HepG2 (cell line): ENCODE results near the gene TCF20. TPM values are rescaled to one million over a fixed set of nuclear protein-coding genes. Genes with fewer than 3 reads are reported as not detected.

ENCODE experiments used
- CREB1 ChIP-seq, 2 experiments: fragments of 450-650 bp in 1 of 2; IDR thresholded peaks; 2 replicates each; pipeline ENCODE4 v1.6.1; 2016 to 2017; ENCODE audit warnings: control low read depth in 1 of 2, mild to moderate bottlenecking in 1 of 2, missing compliant biosample characterization in 1 of 2, missing genetic modification characterization in 1 of 2
- CREM ChIP-seq, 2 experiments: sonication (generic) in 1 of 2; formaldehyde crosslinking in 1 of 2; IDR thresholded peaks; 2 replicates each; pipeline versions ENCODE4 v1.4.0 to v1.6.1; 2016 to 2020; ENCODE audit warnings: antibody characterized with exemption in 1 of 2, mild to moderate bottlenecking in 1 of 2, missing genetic modification reagents in 1 of 2
- HIVEP1 ChIP-seq: sonication (generic); formaldehyde crosslinking; IDR thresholded peaks from 2 replicates; pipeline ENCODE4 v1.4.0; 2020; ENCODE audit warnings: mild to moderate bottlenecking, missing genetic modification reagents
- HOXA3 ChIP-seq: sonication (generic); formaldehyde crosslinking; IDR thresholded peaks from 2 replicates; pipeline ENCODE4 v1.5.0; 2020; ENCODE audit warnings: missing genetic modification reagents
- KDM5B ChIP-seq: sonication (generic); formaldehyde crosslinking; IDR thresholded peaks from 2 replicates; pipeline ENCODE4 v1.4.0; 2020; ENCODE audit warnings: missing genetic modification reagents, mild to moderate bottlenecking, borderline replicate concordance
- MTA1 ChIP-seq: sonication (generic); formaldehyde crosslinking; IDR thresholded peaks from 2 replicates; pipeline ENCODE4 v1.4.0; 2020; ENCODE audit warnings: missing genetic modification reagents, mild to moderate bottlenecking, borderline replicate concordance
- MYC ChIP-seq: sonication (generic); formaldehyde crosslinking; IDR thresholded peaks from 2 replicates; pipeline ENCODE4 v1.9.0; 2021; ENCODE audit warnings: missing genetic modification reagents, borderline replicate concordance
- MZF1 ChIP-seq: sonication (generic); formaldehyde crosslinking; IDR thresholded peaks from 2 replicates; pipeline ENCODE4 v1.8.1; 2023; ENCODE audit warnings: mild to moderate bottlenecking, missing genetic modification reagents, borderline replicate concordance
- NFYC ChIP-seq: IDR thresholded peaks from 2 replicates; pipeline ENCODE4 v1.6.1; 2016; ENCODE audit warnings: missing genetic modification reagents, missing compliant biosample characterization
- PPARG ChIP-seq: conservative IDR thresholded peaks from 2 replicates; pipeline ENCODE4 v1.6.1; 2016; ENCODE audit warnings: missing biosample characterization, missing genetic modification reagents
- ZBTB10 ChIP-seq: sonication (generic); formaldehyde crosslinking; IDR thresholded peaks from 2 replicates; pipeline ENCODE4 v1.4.0; 2020; ENCODE audit warnings: missing genetic modification reagents, borderline replicate concordance
- ZHX2 ChIP-seq, 2 experiments: sonication (generic) in 1 of 2; formaldehyde crosslinking in 1 of 2; IDR thresholded peaks; 2 replicates each; pipeline versions ENCODE4 v1.6.1 to v1.9.0; 2014 to 2022; ENCODE audit warnings: antibody characterized with exemption in 1 of 2, borderline replicate concordance in 1 of 2, inconsistent platforms in 1 of 2, low read depth in 1 of 2, missing genetic modification reagents in 1 of 2
- ZNF143 ChIP-seq: sonication (generic); formaldehyde crosslinking; IDR thresholded peaks from 2 replicates; pipeline ENCODE4 v1.4.0; 2020; ENCODE audit warnings: missing genetic modification reagents
- ZNF333 ChIP-seq: sonication (generic); formaldehyde crosslinking; IDR thresholded peaks from 2 replicates; pipeline ENCODE4 v1.4.0; 2020; ENCODE audit warnings: mild to moderate bottlenecking, missing genetic modification reagents, borderline replicate concordance
- ZNF513 ChIP-seq: sonication (generic); formaldehyde crosslinking; conservative IDR thresholded peaks from 2 replicates; pipeline ENCODE4 v1.5.0; 2020; ENCODE audit warnings: missing genetic modification reagents
- ZNF563 ChIP-seq: sonication (generic); formaldehyde crosslinking; IDR thresholded peaks from 2 replicates; pipeline ENCODE4 v1.8.0; 2022; ENCODE audit warnings: mild to moderate bottlenecking, moderate library complexity, missing genetic modification reagents
- ZNF883 ChIP-seq: sonication (generic); formaldehyde crosslinking; IDR thresholded peaks from 2 replicates; pipeline ENCODE4 v1.5.1; 2020; ENCODE audit warnings: mild to moderate bottlenecking, missing genetic modification reagents; ENCODE audit errors: not compliant biosample characterization
- ZSCAN21 ChIP-seq: sonication (generic); formaldehyde crosslinking; IDR thresholded peaks from 2 replicates; pipeline ENCODE4 v1.8.0; 2022; ENCODE audit warnings: mild to moderate bottlenecking, missing genetic modification reagents, moderate library complexity, borderline replicate concordance
- polyA plus RNA-seq, 8 experiments: library from polyadenylated mRNA; depleted of rRNA in 3 of 8; stranded (reverse) in 7 of 8; unstranded in 1 of 8; fragments of >200 nt; fragmentation: Illumina TruSeq in 4 of 8; extraction: Trizol in 4 of 8; gene quantifications; 2 replicates each; pipeline versions ENCODE4 v1.2.1 to v1.2.3, GENCODE V29; 2011 to 2016; ENCODE audit warnings: low read depth in 4 of 8, missing spikeins in 1 of 8, mixed read lengths in 1 of 8; ENCODE audit not compliant: insufficient read depth in 1 of 8
- total RNA-seq, 5 experiments: library from RNA; depleted of rRNA; stranded (reverse); fragments of >200 nt; fragmentation: Illumina TruSeq; extraction: Trizol; gene quantifications; 2 replicates each; pipeline ENCODE4 v1.2.3, GENCODE V29; 2016; ENCODE audit warnings: low read depth in 1 of 5

TCF20 gene
- total and polyA plus RNA-seq, 2 of the 13 experiments (the other 11 are each of a cell fraction or from before 2014, with no cell fraction given), result 12.8 to 23.7 TPM

- TF ChIP-seq HOXA3 (peak; percentile 43), ZNF883 (CRISPR knock-in tag) (no peak), ZHX2 (IDR thresholded peaks at IDR 0.05; ENCODE audit: low read depth) (peak; percentile 52; the same call in 1 of the 2 replicates), ZHX2 (CRISPR knock-in tag; IDR thresholded peaks at IDR 0.05; ENCODE audit: borderline replicate concordance) (no peak), ZNF333 (CRISPR knock-in tag) (0 out of 2 replicates have a peak, but pooled peaks have one; percentile 40), CREM (IDR thresholded peaks at IDR 0.05) (no peak), CREM (CRISPR knock-in tag; IDR thresholded peaks at IDR 0.05) (no peak), MZF1 (CRISPR knock-in tag) (no peak), ZBTB10 (no peak), NFYC (CRISPR knock-in tag) (peak; percentile 74), HIVEP1 (0 out of 2 replicates have a peak, but pooled peaks have one; percentile 29), PPARG (no peak), MTA1 (CRISPR knock-in tag) (no peak), ZNF563 (CRISPR knock-in tag) (peak; percentile 59; the same call in 1 of the 2 replicates), ZNF513 (CRISPR knock-in tag) (no peak), MYC (no peak), KDM5B (peak; percentile 69; the same call in 1 of the 2 replicates), CREB1 (IDR thresholded peaks at IDR 0.05) (no peak), CREB1 (CRISPR knock-in tag; IDR thresholded peaks at IDR 0.05) (no peak), ZSCAN21 (CRISPR knock-in tag) (peak; percentile 33; the same call in 1 of the 2 replicates), ZNF143 (CRISPR knock-in tag) (no peak)
Observed at GRCh38 chr22:42270510-42271190, at the start of gene TCF20 (continued).
